H9 (cell line): Measurements from ENCODE around the gene KCNK1. TPM values are rescaled to one million over a fixed set of nuclear protein-coding genes. Genes with fewer than 3 reads are reported as not detected.

Source experiments
- DNase-seq: peaks from one replicate; pipeline ENCODE4 v3.0.0-alpha.2; 2017
- H2AFZ ChIP-seq: one replicate; pipeline ENCODE4 v1.6.1; 2013; ENCODE audit warnings: mild to moderate bottlenecking, low read length, control low read depth, moderate library complexity
- H2AK5ac ChIP-seq: 2 replicates; pipeline ENCODE4 v1.6.1; 2013; ENCODE audit warnings: low read length, control low read depth, mixed read lengths; ENCODE audit not compliant: insufficient read length
- H2BK120ac ChIP-seq: one replicate; pipeline ENCODE4 v1.6.1; 2013; ENCODE audit warnings: low read depth, mild to moderate bottlenecking, low read length, control low read depth, inconsistent platforms; ENCODE audit not compliant: poor library complexity, severe bottlenecking
- H2BK12ac ChIP-seq: 2 replicates; pipeline ENCODE4 v1.6.1; 2013; ENCODE audit warnings: low read length, control low read depth, mixed read lengths, low read depth; ENCODE audit not compliant: insufficient read length
- H2BK15ac ChIP-seq: 2 replicates; pipeline ENCODE4 v1.6.1; 2013; ENCODE audit warnings: low read depth, low read length, control low read depth
- H2BK20ac ChIP-seq: one replicate; pipeline ENCODE4 v1.6.1; 2013; ENCODE audit warnings: low read depth, mild to moderate bottlenecking, low read length, control low read depth, inconsistent platforms; ENCODE audit not compliant: poor library complexity, severe bottlenecking
- H2BK5ac ChIP-seq: 2 replicates; pipeline ENCODE4 v1.6.1; 2013; ENCODE audit warnings: low read length, control low read depth, mixed read lengths; ENCODE audit not compliant: insufficient read length
- H3K14ac ChIP-seq: 2 replicates; pipeline ENCODE4 v1.6.1; 2013; ENCODE audit warnings: low read length, control low read depth; ENCODE audit not compliant: insufficient read depth
- H3K18ac ChIP-seq: 2 replicates; pipeline ENCODE4 v1.6.1; 2013; ENCODE audit warnings: low read depth, mild to moderate bottlenecking, mixed read lengths, low read length, control low read depth; ENCODE audit not compliant: insufficient read length
- H3K23ac ChIP-seq: 2 replicates; pipeline ENCODE4 v1.6.1; 2013; ENCODE audit warnings: low read length, control low read depth, mixed read lengths, low read depth; ENCODE audit not compliant: insufficient read length
- H3K23me2 ChIP-seq: 2 replicates; pipeline ENCODE4 v1.6.1; 2013; ENCODE audit warnings: low read depth, mild to moderate bottlenecking, mixed read lengths, low read length, control low read depth; ENCODE audit not compliant: insufficient read length, poor library complexity, severe bottlenecking
- H3K27ac ChIP-seq: 2 replicates; pipeline ENCODE4 v1.5.1; 2013; ENCODE audit warnings: low read length, control low read depth, mixed read lengths, low read depth; ENCODE audit not compliant: insufficient read length
- H3K27me3 ChIP-seq: 2 replicates; pipeline ENCODE4 v1.6.1; 2013; ENCODE audit warnings: low read length, control low read depth, inconsistent platforms; ENCODE audit not compliant: insufficient read depth
- H3K4ac ChIP-seq: 2 replicates; pipeline ENCODE4 v1.6.1; 2013; ENCODE audit warnings: low read depth, mild to moderate bottlenecking, control low read depth, inconsistent platforms, low read length, moderate library complexity
- H3K4me1 ChIP-seq: 2 replicates; pipeline ENCODE4 v1.6.1; 2013; ENCODE audit warnings: low read length, control low read depth, inconsistent platforms; ENCODE audit not compliant: insufficient read depth
- H3K4me2 ChIP-seq: 2 replicates; pipeline ENCODE4 v1.6.1; 2013; ENCODE audit warnings: low read length, control low read depth, mixed read lengths; ENCODE audit not compliant: insufficient read length, insufficient read depth
- H3K56ac ChIP-seq: 2 replicates; pipeline ENCODE4 v1.6.1; 2013; ENCODE audit warnings: low read depth, mild to moderate bottlenecking, mixed read lengths, low read length, control low read depth; ENCODE audit not compliant: insufficient read length
- H3K79me1 ChIP-seq: 2 replicates; pipeline ENCODE4 v1.6.1; 2013; ENCODE audit warnings: low read depth, mild to moderate bottlenecking, moderate library complexity, low read length, control low read depth, inconsistent platforms; ENCODE audit not compliant: insufficient read depth, poor library complexity, severe bottlenecking
- H3K79me2 ChIP-seq: 2 replicates; pipeline ENCODE4 v1.6.1; 2013; ENCODE audit warnings: low read length, control low read depth, inconsistent platforms; ENCODE audit not compliant: insufficient read depth
- H3K9ac ChIP-seq: 2 replicates; pipeline ENCODE4 v1.6.1; 2013; ENCODE audit warnings: low read length, control low read depth, mixed read lengths; ENCODE audit not compliant: insufficient read length; ENCODE audit errors: extremely low read depth
- H3K9me3 ChIP-seq: one replicate; pipeline ENCODE4 v1.6.1; 2013; ENCODE audit warnings: low read depth, low read length, inconsistent platforms; ENCODE audit not compliant: control insufficient read depth
- H3T11ph ChIP-seq: one replicate; pipeline ENCODE4 v1.6.1; 2013; ENCODE audit warnings: mild to moderate bottlenecking, low read length, control low read depth, inconsistent platforms
- H4K20me1 ChIP-seq: one replicate; pipeline ENCODE4 v1.6.1; 2013; ENCODE audit not compliant: control insufficient read depth, insufficient read length, insufficient read depth
- H4K5ac ChIP-seq: 2 replicates; pipeline ENCODE4 v1.6.1; 2013; ENCODE audit warnings: low read depth, mild to moderate bottlenecking, mixed read lengths, low read length, control low read depth; ENCODE audit not compliant: insufficient read length
- H4K8ac ChIP-seq: replicated peaks from 2 replicates; pipeline ENCODE4 v1.6.1; 2013; ENCODE audit warnings: low read length, control low read depth, mixed read lengths, low read depth; ENCODE audit not compliant: insufficient read length
- H4K91ac ChIP-seq: 2 replicates; pipeline ENCODE4 v1.6.1; 2013; ENCODE audit warnings: low read depth, mild to moderate bottlenecking, moderate library complexity, mixed read lengths, low read length, control low read depth; ENCODE audit not compliant: insufficient read length
- H3K27ac Mint-ChIP-seq, 3 experiments: 2 replicates in 2 of 3; 3 replicates in 1 of 3; pipeline ENCODE4 v1.8.0; 2020 to 2021; ENCODE audit warnings: mixed read lengths in 3 of 3, mild to moderate bottlenecking in 1 of 3, moderate library complexity in 1 of 3
- H3K27me3 Mint-ChIP-seq: 2 replicates; pipeline ENCODE4 v1.8.0; 2021; ENCODE audit warnings: low read depth, mild to moderate bottlenecking, moderate library complexity, mixed read lengths
- H3K36me3 Mint-ChIP-seq, 3 experiments: 2 replicates in 2 of 3; 3 replicates in 1 of 3; pipeline ENCODE4 v1.8.0; 2020 to 2021; ENCODE audit warnings: low read depth in 3 of 3, mixed read lengths in 3 of 3; ENCODE audit not compliant: insufficient read depth in 1 of 3
- H3K4me1 Mint-ChIP-seq, 2 experiments: 2 replicates each; pipeline ENCODE4 v1.8.0; 2020; ENCODE audit warnings: mixed read lengths in 2 of 2
- H3K4me3 Mint-ChIP-seq, 2 experiments: 2 replicates in 1 of 2; 3 replicates in 1 of 2; pipeline ENCODE4 v1.8.0; 2020 to 2021; ENCODE audit warnings: mild to moderate bottlenecking in 2 of 2, mixed read lengths in 2 of 2, moderate library complexity in 1 of 2
- H3K9me3 Mint-ChIP-seq, 2 experiments: 2 replicates in 1 of 2; 3 replicates in 1 of 2; pipeline ENCODE4 v1.8.0; 2020; ENCODE audit warnings: mild to moderate bottlenecking in 2 of 2, mixed read lengths in 2 of 2, moderate library complexity in 1 of 2
- CTCF ChIP-seq: fragments of 200-600 bp; sonication (generic); conservative IDR thresholded peaks from 3 replicates; pipeline ENCODE4 v1.8.0; 2021; ENCODE audit warnings: antibody characterized with exemption, mild to moderate bottlenecking
- WGBS: extraction: QIAGEN DNeasy Blood & Tissue Kit; methylation state at CpG from one replicate; pipeline ENCODE4 v1.1.7; 2013; ENCODE audit warnings: missing lambda C conversion rate, low lambda C conversion rate, mixed read lengths; ENCODE audit not compliant: insufficient read length; ENCODE audit errors: extremely low coverage; 5-methylcytosine and 5-hydroxymethylcytosine counted together
- total RNA-seq: library from RNA; stranded (reverse); gene quantifications from 2 replicates; pipeline ENCODE4 v1.2.1, GENCODE V29; 2021

KCNK1 gene
- total RNA-seq, 1 experiment from 2014 or later, result 9.9 TPM

DNA sequence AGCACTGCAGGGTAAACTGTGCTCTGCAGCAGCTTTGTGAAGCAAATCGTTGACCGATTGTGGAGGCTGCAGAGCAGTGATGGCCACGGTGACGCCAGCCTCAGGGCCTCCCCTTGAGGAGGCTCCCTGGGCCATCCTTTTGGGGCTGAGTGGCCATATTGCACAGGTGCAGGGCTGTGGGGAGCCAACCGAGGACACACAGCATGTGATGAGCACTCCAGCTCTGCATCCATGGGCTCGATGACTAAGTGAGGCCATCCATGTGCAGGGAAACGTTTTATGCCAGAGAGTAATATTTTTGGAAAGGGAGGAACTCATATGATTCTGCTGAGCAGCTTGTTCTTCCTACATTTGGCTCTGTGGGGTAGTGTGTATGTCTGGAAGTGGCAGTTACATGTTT lies 24.6 kb downstream of the KCNK1 start:
- H3K4me3 Mint-ChIP-seq, result no peak overlapping the region
- Histone ChIP-seq H3K56ac (no peak overlapping the region), H2BK12ac (no peak overlapping the region), H3K4me2 (no peak overlapping the region), H3K23ac (no peak overlapping the region), H3K9me3 (no peaks in the 10 kb centered on the region), H3K4ac (no peak overlapping the region), H2BK120ac (no peak overlapping the region), H3K79me1 (no peaks in the 10 kb centered on the region), H4K20me1 (no peaks in the 10 kb centered on the region), H2AFZ (no peak overlapping the region), H3K4me1 (peaks cover 5% of the 10 kb centered on the region; the same call in 1 of the 2 replicates), H3K27me3 (no peaks in the 10 kb centered on the region), H3K18ac (no peak overlapping the region), H2BK5ac (no peak overlapping the region), H3T11ph (no peak overlapping the region), H2BK15ac (no peak overlapping the region), H4K8ac (no peak overlapping the region), H3K79me2 (0 out of 2 replicates have a peak, but pooled peaks cover 2% of the 10 kb centered on the region), H3K23me2 (no peaks in the 10 kb centered on the region), H2AK5ac (no peak overlapping the region), H3K14ac (no peak overlapping the region), H4K91ac (no peak overlapping the region), H2BK20ac (no peak overlapping the region), H3K9ac (no peak overlapping the region), H3K27ac (no peak overlapping the region), H4K5ac (no peak overlapping the region)
- no peaks in the 10 kb centered on the region; the same call in 1 of the 2 replicates for H3K27me3 Mint-ChIP-seq
- no peak overlapping the region; a peak in 1 of 7 replicates for H3K27ac Mint-ChIP-seq
- H3K4me1 Mint-ChIP-seq, result peaks cover 34 to 40% of the 10 kb centered on the region in 2 experiments
- no peak for DNase-seq
- WGBS, result no CpG with 5 or more reads among the region's 7 CpGs
- peaks cover 21 to 32% (median 22%) of the 10 kb centered on the region in 3 experiments for H3K36me3 Mint-ChIP-seq
- no peak for TF ChIP-seq CTCF
- H3K9me3 Mint-ChIP-seq, result peaks cover 0 to 8% of the 10 kb centered on the region in 2 experiments; a peak in 3 of 5 replicates
